GM10248 (cell line): ENCODE results near the gene RBM45.

ENCODE experiments used
- CTCF ChIA-PET: fragments of 300-600 bp; sonication (Branson Sonifier 250); formaldehyde crosslinking; extraction: SDS; loops from one replicate; lab custom pipeline; 2021; ENCODE audit warnings: antibody characterized with exemption; lab: Yijun Ruan, JAX
- POLR2A ChIA-PET: fragments of 350-650 bp; sonication (Branson Sonifier 250); formaldehyde crosslinking; extraction: SDS; loops from one replicate; lab custom pipeline; 2020; ENCODE audit warnings: antibody characterized with exemption; lab: Yijun Ruan, JAX
- DNase-seq: peaks from one replicate; pipeline ENCODE4 v3.0.0; 2012; ENCODE audit errors: extremely low spot score
- TF ChIP-seq, protein P1 (sequence below): IDR thresholded peaks from 2 replicates; pipeline ENCODE4 v1.5.1; 2012; ENCODE audit warnings: mild to moderate bottlenecking, low read depth; ENCODE audit errors: extremely low read depth, missing control alignments, control extremely low read depth

The RBM45 gene

GRCh38 chr2:178117725-178118124 lies 5.5 kb downstream of the RBM45 start:
- ChIA-PET POLR2A (no interaction called here), CTCF (interaction anchor here (11.3 kb wide), 1 partner anchor 299 kb away, joined by 110 read pairs; no protein-coding TSS in a partner anchor)
- DNase-seq, result no peak
- TF ChIP-seq, protein P1, sequence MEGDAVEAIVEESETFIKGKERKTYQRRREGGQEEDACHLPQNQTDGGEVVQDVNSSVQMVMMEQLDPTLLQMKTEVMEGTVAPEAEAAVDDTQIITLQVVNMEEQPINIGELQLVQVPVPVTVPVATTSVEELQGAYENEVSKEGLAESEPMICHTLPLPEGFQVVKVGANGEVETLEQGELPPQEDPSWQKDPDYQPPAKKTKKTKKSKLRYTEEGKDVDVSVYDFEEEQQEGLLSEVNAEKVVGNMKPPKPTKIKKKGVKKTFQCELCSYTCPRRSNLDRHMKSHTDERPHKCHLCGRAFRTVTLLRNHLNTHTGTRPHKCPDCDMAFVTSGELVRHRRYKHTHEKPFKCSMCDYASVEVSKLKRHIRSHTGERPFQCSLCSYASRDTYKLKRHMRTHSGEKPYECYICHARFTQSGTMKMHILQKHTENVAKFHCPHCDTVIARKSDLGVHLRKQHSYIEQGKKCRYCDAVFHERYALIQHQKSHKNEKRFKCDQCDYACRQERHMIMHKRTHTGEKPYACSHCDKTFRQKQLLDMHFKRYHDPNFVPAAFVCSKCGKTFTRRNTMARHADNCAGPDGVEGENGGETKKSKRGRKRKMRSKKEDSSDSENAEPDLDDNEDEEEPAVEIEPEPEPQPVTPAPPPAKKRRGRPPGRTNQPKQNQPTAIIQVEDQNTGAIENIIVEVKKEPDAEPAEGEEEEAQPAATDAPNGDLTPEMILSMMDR, result no peak

DNA sequence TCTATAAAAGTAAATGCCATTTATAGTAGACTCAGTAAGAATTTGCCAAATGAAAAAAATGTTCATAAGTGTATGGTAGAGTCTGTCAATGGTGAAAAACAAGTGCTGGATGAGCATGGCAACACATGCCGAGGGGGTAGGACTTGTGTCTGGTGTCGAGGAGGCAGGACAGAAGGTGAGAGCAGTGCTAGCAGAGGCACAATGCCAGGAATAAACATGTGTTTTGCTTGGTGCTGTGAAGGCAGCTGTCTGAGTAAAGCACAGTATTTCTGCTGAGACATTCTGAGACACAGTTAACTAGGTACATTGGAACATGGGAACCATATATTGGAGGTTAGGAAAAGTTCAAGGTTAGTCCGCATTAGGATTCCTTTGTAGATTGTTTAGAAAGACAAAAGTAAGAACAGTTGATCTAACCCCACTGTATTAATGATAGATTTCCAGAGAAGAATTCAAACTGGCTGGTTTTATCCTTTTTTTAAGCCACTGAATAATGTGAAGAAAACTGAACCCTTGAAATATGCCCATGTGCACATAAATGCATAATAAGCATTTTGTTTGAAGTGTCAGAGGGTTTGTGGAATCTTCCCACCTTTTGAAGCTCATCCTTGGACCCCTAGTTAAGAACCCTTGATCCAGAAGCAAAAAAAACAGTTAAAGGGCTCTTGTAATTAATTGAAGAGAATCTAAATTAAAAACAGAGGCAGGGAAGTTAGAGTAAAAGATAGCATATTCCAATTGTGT lies 7.1 kb downstream of the RBM45 start:
- DNase-seq, result no peak
- TF ChIP-seq, protein P1, result no peak
- POLR2A ChIA-PET, result no interaction called here
- CTCF ChIA-PET, result interaction anchor here (1.0 to 11.3 kb wide), 5 partner anchors 8 to 297 kb away, joined by 3 to 110 read pairs (median 4); partner anchors contain the start of gene RBM45

DNA sequence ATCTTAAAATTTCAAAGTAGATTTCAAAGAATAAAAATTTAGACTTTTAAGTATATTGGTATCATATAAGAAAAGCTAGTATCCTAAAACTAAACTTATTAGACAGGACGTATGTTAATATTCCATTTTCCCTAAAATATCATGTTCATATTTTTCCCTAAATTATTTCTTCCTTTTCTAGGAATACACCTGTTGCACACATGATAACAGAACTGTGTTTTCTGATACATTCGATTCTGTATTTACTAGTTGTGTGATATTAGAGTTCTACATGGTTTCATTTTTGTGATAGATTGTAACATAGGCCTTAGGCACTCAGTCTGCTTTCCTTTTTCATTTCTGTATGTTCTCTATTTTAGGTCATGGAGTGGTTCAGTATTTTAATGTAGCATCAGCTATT lies 10.9 kb downstream of the RBM45 start:
- ChIA-PET POLR2A (interaction anchor here (1.6 kb wide), 1 partner anchor 9 kb away, joined by 3 read pairs; no protein-coding TSS in a partner anchor), CTCF (interaction anchor here (1.3 to 1.8 kb wide), 2 partner anchors 9 to 11 kb away, joined by 3 to 26 read pairs; partner anchors contain the start of gene RBM45)

GRCh38 chr2:178125125-178125524 lies 12.9 kb downstream of the RBM45 start:
- CTCF ChIA-PET, result interaction anchor here (1.3 to 1.8 kb wide), 2 partner anchors 12 to 14 kb away, joined by 6 to 7 read pairs; partner anchors contain the start of gene RBM45
- no peak for DNase-seq
- POLR2A ChIA-PET, result no interaction called here
- TF ChIP-seq, protein P1, result no peak

More for the DNA sequence above, 10.9 kb downstream of the RBM45 start:
- TF ChIP-seq, protein P1, result no peak
- no peak for DNase-seq

- no peak for DNase-seq
- CTCF ChIA-PET, result interaction anchor here (1.3 to 1.8 kb wide), 2 partner anchors 13 to 15 kb away, joined by 6 to 7 read pairs; partner anchors contain the start of gene RBM45
- TF ChIP-seq, protein P1, result no peak
- POLR2A ChIA-PET, result no interaction called here
These were observed 13.6 kb downstream of the RBM45 start for GRCh38 chr2:178125862-178126261.

- TF ChIP-seq, protein P1, result no peak
- no peak for DNase-seq
- POLR2A ChIA-PET, result no interaction called here
- CTCF ChIA-PET, result interaction anchor here (0.9 to 1.8 kb wide), 4 partner anchors 12 to 242 kb away, joined by 3 to 14 read pairs (median 4); partner anchors contain the start of gene RBM45
These were observed 16.8 kb downstream of the RBM45 start for GRCh38 chr2:178128836-178129630.
